Sigmoid colon (tissue), 4 donors: ENCODE measurements around the gene MAU2.

Source experiments
- CTCF ChIP-seq, 4 experiments: fragments of 450-650 bp in 3 of 4; fragments of 200-600 bp in 1 of 4; IDR thresholded peaks; one replicate each; pipeline ENCODE4 v1.5.1; 2016 to 2019; ENCODE audit warnings: antibody characterized with exemption in 4 of 4, mild to moderate bottlenecking in 3 of 4, moderate library complexity in 2 of 4
- EP300 ChIP-seq, 4 donors: sonication (generic); formaldehyde crosslinking; IDR thresholded peaks; one replicate each; pipeline ENCODE4 v1.6.1; 2017; ENCODE audit warnings: antibody characterized with exemption in 4 of 4
- POLR2A ChIP-seq, 2 donors: fragments of 450-650 bp; IDR thresholded peaks; one replicate each; pipeline ENCODE4 v1.6.1; 2016; ENCODE audit warnings: antibody characterized with exemption in 2 of 2, mild to moderate bottlenecking in 2 of 2, moderate library complexity in 2 of 2
- POLR2AphosphoS5 ChIP-seq, 4 donors: sonication (generic); formaldehyde crosslinking; IDR thresholded peaks; one replicate each; pipeline ENCODE4 v1.6.1; 2017; ENCODE audit warnings: antibody characterized with exemption in 4 of 4

DNA sequence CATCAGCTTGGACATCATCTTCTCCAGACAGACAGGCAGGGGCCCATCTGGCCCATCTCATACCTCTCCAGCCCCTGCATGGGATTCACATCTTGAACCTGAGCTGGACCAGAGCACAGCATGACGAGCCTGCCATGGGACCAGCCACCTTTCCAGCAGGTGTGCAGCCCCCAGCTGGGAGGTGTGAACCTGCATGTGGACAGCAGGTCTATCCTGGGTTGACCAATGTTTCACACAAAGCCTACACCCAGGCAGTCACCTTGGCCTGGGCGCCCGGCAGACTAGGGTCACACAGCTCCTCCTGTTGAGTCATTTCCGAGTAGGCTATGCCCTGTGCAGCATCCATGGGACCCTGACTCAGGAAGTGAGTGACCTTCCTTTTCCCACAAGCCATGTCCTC is 41.4 kb downstream of the MAU2 start:
- TF ChIP-seq POLR2A (IDR thresholded peaks at IDR 0.05) (no peak), CTCF (IDR thresholded peaks at IDR 0.05) (no peak), POLR2AphosphoS5 (IDR thresholded peaks at IDR 0.05) (no peak), EP300 (IDR thresholded peaks at IDR 0.05) (no peak)
